Dendritic cell treated with granulocyte-macrophage colony-stimulating factor and Interleukin-4, amounts not matched to agents 40 ng/mL and 50 ng/mL, for 4 days (primary cell): ENCODE results near the gene RPS6KA1.
"Not testable (repeated sequence)": the region's sequence is repeated elsewhere in the genome, so short reads cannot be mapped to it uniquely, and the experiment has no call there.

ENCODE experiments used
- H3K27ac Mint-ChIP-seq: one replicate; pipeline ENCODE4 v1.8.0; 2022; ENCODE audit warnings: mild to moderate bottlenecking, mixed read lengths
- H3K27me3 Mint-ChIP-seq: one replicate; pipeline ENCODE4 v1.8.0; 2022; ENCODE audit warnings: mild to moderate bottlenecking, mixed read lengths
- H3K36me3 Mint-ChIP-seq: one replicate; pipeline ENCODE4 v1.8.0; 2022; ENCODE audit warnings: low read depth, mixed read lengths
- H3K4me1 Mint-ChIP-seq: one replicate; pipeline ENCODE4 v1.8.0; 2022; ENCODE audit warnings: low read depth, mixed read lengths
- H3K4me3 Mint-ChIP-seq: one replicate; pipeline ENCODE4 v1.8.0; 2022; ENCODE audit warnings: mild to moderate bottlenecking, moderate library complexity, mixed read lengths
- H3K9me3 Mint-ChIP-seq: one replicate; pipeline ENCODE4 v1.8.0; 2022; ENCODE audit warnings: mixed read lengths
- intact Hi-C: fragments of 100-400 bp; cut with micrococcal nuclease; formaldehyde crosslinking; loops from one replicate; pipeline ENCODE4 v1.15.0; 2022

Gene RPS6KA1

DNA sequence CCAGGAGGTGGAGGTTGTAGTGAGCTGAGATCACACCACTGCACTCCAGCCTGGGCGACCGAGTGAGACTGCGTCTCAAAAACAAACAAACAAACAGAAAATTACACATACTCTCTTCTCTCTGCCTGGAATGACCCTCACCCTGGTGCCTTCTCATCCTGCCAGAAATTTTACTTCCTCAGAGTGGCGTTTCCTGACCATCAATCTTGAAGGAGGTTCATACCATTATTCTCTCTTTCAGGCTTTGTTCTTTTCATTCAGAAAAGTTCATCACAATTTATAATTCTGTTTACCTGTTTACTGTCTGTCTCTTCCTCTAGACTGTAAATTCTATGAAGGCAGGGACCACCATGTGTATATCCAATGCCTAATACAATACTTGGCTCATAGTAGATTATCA is 79.3 kb downstream of the RPS6KA1 start:
- Mint-ChIP-seq H3K4me1 (peaks cover 31% of the 10 kb centered on the region), H3K27me3 (no peaks in the 10 kb centered on the region), H3K27ac (no peak overlapping the region), H3K36me3 (no peaks in the 10 kb centered on the region), H3K9me3 (no peaks in the 10 kb centered on the region), H3K4me3 (no peak overlapping the region)
- intact Hi-C loops = no loop called here

DNA sequence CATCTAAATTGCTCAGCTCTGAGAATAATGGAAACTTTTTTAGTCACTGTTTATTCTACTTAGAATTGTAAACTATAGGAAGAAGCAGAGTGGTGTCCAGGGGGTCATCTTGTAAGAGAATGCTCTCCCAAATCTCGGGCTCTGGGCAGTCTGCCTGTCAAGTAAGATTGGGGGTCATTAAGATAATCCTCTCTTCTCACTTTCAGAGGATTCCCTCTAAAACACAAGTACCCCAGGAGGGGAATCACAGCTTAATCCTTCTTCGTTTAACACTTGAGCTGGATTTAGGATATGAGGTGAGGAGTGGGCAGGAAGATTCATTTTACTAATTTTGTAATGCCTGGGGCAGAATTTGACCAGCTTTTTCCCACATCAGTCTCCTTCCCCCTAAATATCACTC is 81.2 kb downstream of the RPS6KA1 start:
- Mint-ChIP-seq H3K4me1 (peaks cover 34% of the 10 kb centered on the region), H3K36me3 (no peaks in the 10 kb centered on the region), H3K27ac (no peak overlapping the region), H3K27me3 (no peaks in the 10 kb centered on the region), H3K4me3 (no peak overlapping the region), H3K9me3 (no peaks in the 10 kb centered on the region)
- intact Hi-C loops = no loop called here

GRCh38 chr1:26612627-26613026 is 83.1 kb downstream of the RPS6KA1 start:
- intact Hi-C loops, H3K36me3 Mint-ChIP-seq: not testable (repeated sequence)

GRCh38 chr1:26614655-26615411 is 85.3 kb downstream of the RPS6KA1 start:
- H3K4me1 Mint-ChIP-seq = peaks cover 41% of the 10 kb centered on the region
- H3K27ac Mint-ChIP-seq = no peak overlapping the region
- H3K9me3 Mint-ChIP-seq = no peaks in the 10 kb centered on the region
- H3K4me3 Mint-ChIP-seq = no peak overlapping the region
- no peaks in the 10 kb centered on the region for H3K27me3 Mint-ChIP-seq
- H3K36me3 Mint-ChIP-seq = no peaks in the 10 kb centered on the region
- intact Hi-C loops = no loop called here

More at GRCh38 chr1:26612627-26613026, 83.1 kb downstream of the RPS6KA1 start:
- not testable (repeated sequence) for H3K27ac Mint-ChIP-seq, H3K27me3 Mint-ChIP-seq, H3K4me3 Mint-ChIP-seq, H3K9me3 Mint-ChIP-seq
- H3K4me1 Mint-ChIP-seq = peaks cover 35% of the 10 kb centered on the region

DNA sequence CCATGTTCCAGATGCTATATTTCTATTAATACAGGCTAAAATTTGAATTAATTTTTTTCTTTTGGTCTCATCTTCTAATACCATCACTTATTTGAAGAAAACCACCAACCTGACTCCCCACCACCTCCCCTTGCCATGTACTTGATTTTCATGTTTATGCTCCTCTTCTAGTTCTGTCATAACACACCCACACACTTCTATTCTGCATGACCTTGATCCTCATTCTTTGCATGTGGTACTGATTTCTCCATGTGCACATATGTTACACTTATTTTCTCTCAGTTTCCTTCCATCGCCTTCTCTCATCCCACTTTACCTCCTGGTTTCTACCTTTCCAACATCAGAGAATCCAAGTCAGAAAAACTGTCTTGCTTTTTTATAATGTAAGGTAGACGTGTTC is 87.3 kb downstream of the RPS6KA1 start:
- H3K4me1 Mint-ChIP-seq = peaks cover 47% of the 10 kb centered on the region
- H3K4me3 Mint-ChIP-seq = no peak overlapping the region
- intact Hi-C loops = no loop called here
- peaks cover 13% of the 10 kb centered on the region for H3K36me3 Mint-ChIP-seq
- H3K9me3 Mint-ChIP-seq = no peaks in the 10 kb centered on the region
- H3K27me3 Mint-ChIP-seq = no peaks in the 10 kb centered on the region
- no peak overlapping the region for H3K27ac Mint-ChIP-seq

GRCh38 chr1:26618561-26618960 is 89.0 kb downstream of the RPS6KA1 start:
- Mint-ChIP-seq H3K4me3 (no peak overlapping the region), H3K36me3 (peaks cover 13% of the 10 kb centered on the region), H3K27ac (no peak overlapping the region), H3K9me3 (no peaks in the 10 kb centered on the region), H3K4me1 (peaks cover 52% of the 10 kb centered on the region), H3K27me3 (no peaks in the 10 kb centered on the region)
- intact Hi-C loops = no loop called here
